ENCODE measurements around the gene PCDHA3.

Gene PCDHA3

DNA sequence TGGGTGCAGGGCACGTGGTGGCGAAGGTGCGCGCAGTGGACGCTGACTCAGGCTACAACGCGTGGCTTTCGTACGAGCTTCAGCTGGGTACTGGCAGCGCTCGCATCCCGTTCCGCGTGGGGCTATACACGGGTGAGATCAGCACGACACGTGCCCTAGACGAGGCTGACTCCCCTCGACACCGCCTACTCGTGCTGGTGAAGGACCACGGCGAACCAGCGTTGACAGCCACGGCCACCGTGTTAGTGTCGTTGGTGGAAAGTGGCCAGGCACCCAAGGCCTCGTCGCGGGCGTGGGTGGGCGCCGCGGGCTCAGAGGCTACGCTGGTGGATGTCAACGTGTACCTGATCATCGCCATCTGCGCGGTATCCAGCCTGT, 4.2 kb upstream of the PCDHA3 start:
- TF ChIP-seq ZBTB7A (IDR thresholded peaks at IDR 0.05; ENCODE audit: low read depth) (no peak), USF1 (IDR thresholded peaks at IDR 0.05) (no peak)

- TF ChIP-seq USF1 (IDR thresholded peaks at IDR 0.05) = no peak
- TF ChIP-seq TAF1 (IDR thresholded peaks at IDR 0.05; ENCODE audit: low read depth) = no peak
- TF ChIP-seq EP300 (IDR thresholded peaks at IDR 0.05; ENCODE audit: borderline replicate concordance) = no peak
- TF ChIP-seq ZBTB7A (IDR thresholded peaks at IDR 0.05; ENCODE audit: low read depth) = no peak
- no peak for TF ChIP-seq RAD21 (IDR thresholded peaks at IDR 0.05; ENCODE audit: low read depth)
- no peak for TF ChIP-seq MAX (IDR thresholded peaks at IDR 0.05)
- no peak for TF ChIP-seq NFIC (IDR thresholded peaks at IDR 0.05)
- TF ChIP-seq TCF12 (IDR thresholded peaks at IDR 0.05; ENCODE audit: low read depth) = no peak
- no peak for TF ChIP-seq REST (IDR thresholded peaks at IDR 0.05; ENCODE audit: low read depth)
- TF ChIP-seq FOXM1 (IDR thresholded peaks at IDR 0.05; ENCODE audit: borderline replicate concordance, low read depth) = no peak
- no peak for TF ChIP-seq CREB1 (IDR thresholded peaks at IDR 0.05; ENCODE audit: low read depth)
- TF ChIP-seq TEAD4 (IDR thresholded peaks at IDR 0.05) = no peak
- no peak for TF ChIP-seq EGR1 (IDR thresholded peaks at IDR 0.05)
- no peak for TF ChIP-seq CEBPB (IDR thresholded peaks at IDR 0.05)
- TF ChIP-seq YY1 (IDR thresholded peaks at IDR 0.05; ENCODE audit: low read depth) = no peak
These were observed 611 bp downstream of the PCDHA3 start for GRCh38 chr5:140801494-140801841.

GRCh38 chr5:140802781-140803271, 2.0 kb downstream of the PCDHA3 start:
- no peak for TF ChIP-seq TAF1 (IDR thresholded peaks at IDR 0.05; ENCODE audit: low read depth)
- TF ChIP-seq NFIC (IDR thresholded peaks at IDR 0.05) = no peak
- no peak for TF ChIP-seq RAD21 (IDR thresholded peaks at IDR 0.05; ENCODE audit: low read depth)
- TF ChIP-seq CREB1 (IDR thresholded peaks at IDR 0.05; ENCODE audit: low read depth) = no peak
- TF ChIP-seq ZBTB7A (IDR thresholded peaks at IDR 0.05; ENCODE audit: low read depth) = no peak
- TF ChIP-seq TEAD4 (IDR thresholded peaks at IDR 0.05) = no peak
- TF ChIP-seq USF1 (IDR thresholded peaks at IDR 0.05) = no peak
- no peak for TF ChIP-seq MAX (IDR thresholded peaks at IDR 0.05)
- TF ChIP-seq YY1 (IDR thresholded peaks at IDR 0.05; ENCODE audit: low read depth) = no peak
- TF ChIP-seq EP300 (IDR thresholded peaks at IDR 0.05; ENCODE audit: borderline replicate concordance) = no peak
- no peak for TF ChIP-seq CEBPB (IDR thresholded peaks at IDR 0.05)
- TF ChIP-seq FOXM1 (IDR thresholded peaks at IDR 0.05; ENCODE audit: borderline replicate concordance, low read depth) = no peak
- no peak for TF ChIP-seq EGR1 (IDR thresholded peaks at IDR 0.05)
- TF ChIP-seq REST (IDR thresholded peaks at IDR 0.05; ENCODE audit: low read depth) = no peak
- no peak for TF ChIP-seq TCF12 (IDR thresholded peaks at IDR 0.05; ENCODE audit: low read depth)

DNA sequence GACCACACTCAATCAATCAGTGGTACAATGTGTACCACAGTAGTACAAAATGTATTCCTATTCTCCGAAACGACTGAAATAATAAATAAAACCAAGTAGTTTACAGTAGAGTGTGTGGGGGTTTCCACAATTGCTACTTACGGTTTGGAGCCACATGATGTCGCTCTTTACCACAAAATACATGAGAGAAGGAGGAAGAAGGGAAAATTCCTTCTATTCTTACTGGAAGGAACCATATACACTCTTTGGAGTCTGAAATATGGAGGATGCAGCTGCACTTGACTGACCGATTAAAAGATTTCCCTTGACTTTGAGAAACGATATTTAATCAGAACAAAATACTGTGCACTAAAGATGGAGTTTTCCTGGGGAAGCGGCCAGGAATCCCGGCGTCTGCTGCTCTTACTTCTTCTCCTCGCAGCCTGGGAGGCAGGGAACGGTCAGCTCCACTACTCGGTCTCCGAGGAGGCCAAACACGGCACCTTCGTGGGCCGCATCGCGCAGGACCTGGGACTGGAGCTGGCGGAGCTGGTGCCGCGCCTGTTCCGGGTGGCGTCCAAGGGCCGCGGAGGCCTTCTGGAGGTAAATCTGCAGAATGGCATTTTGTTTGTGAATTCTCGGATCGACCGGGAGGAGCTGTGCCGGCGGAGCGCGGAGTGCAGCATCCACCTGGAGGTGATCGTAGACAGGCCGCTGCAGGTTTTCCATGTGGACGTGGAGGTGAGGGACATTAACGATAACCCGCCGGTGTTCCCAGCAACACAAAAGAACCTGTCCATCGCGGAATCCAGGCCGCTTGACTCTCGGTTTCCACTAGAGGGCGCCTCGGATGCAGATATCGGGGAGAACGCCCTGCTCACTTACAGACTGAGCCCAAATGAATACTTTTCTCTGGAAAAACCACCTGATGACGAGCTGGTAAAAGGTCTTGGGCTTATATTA, 6.2 kb downstream of the PCDHA3 start, which contains the start of gene PCDHA4:
Gene PCDHA4 (plus strand): TSS at position 235 of the 942 bp plus-strand sequence.
- TF ChIP-seq CEBPB (IDR thresholded peaks at IDR 0.05) = no peak
- TF ChIP-seq ZBTB7A (IDR thresholded peaks at IDR 0.05; ENCODE audit: low read depth) = no peak
- TF ChIP-seq RAD21 (IDR thresholded peaks at IDR 0.05; ENCODE audit: low read depth) = peak; percentile 58
- TF ChIP-seq MAX (IDR thresholded peaks at IDR 0.05) = 0 out of 2 replicates have a peak, but pooled peaks have one; percentile 21
- no peak for TF ChIP-seq TEAD4 (IDR thresholded peaks at IDR 0.05)

DNA sequence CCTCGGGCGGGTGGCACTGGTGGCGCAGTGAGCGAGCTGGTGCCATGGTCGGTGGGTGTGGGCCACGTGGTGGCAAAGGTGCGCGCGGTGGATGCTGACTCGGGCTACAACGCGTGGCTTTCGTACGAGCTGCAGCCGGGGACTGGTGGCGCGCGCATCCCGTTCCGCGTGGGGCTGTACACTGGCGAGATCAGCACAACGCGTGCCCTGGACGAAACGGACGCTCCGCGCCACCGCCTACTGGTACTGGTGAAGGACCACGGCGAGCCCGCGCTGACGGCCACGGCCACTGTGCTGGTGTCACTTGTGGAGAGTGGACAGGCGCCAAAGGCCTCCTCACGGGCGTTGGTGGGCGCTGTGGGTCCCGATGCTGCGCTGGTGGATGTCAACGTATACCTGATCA, 8.0 kb downstream of the PCDHA3 start:
- TF ChIP-seq TEAD4 (IDR thresholded peaks at IDR 0.05) (no peak), ZBTB7A (IDR thresholded peaks at IDR 0.05; ENCODE audit: low read depth) (no peak), CREB1 (IDR thresholded peaks at IDR 0.05; ENCODE audit: low read depth) (no peak), EP300 (IDR thresholded peaks at IDR 0.05; ENCODE audit: borderline replicate concordance) (no peak), MAX (IDR thresholded peaks at IDR 0.05) (no peak), TAF1 (IDR thresholded peaks at IDR 0.05; ENCODE audit: low read depth) (no peak), CEBPB (IDR thresholded peaks at IDR 0.05) (no peak), REST (IDR thresholded peaks at IDR 0.05; ENCODE audit: low read depth) (no peak), NFIC (IDR thresholded peaks at IDR 0.05) (no peak), YY1 (IDR thresholded peaks at IDR 0.05; ENCODE audit: low read depth) (no peak), TCF12 (IDR thresholded peaks at IDR 0.05; ENCODE audit: low read depth) (no peak), FOXM1 (IDR thresholded peaks at IDR 0.05; ENCODE audit: borderline replicate concordance, low read depth) (no peak), EGR1 (IDR thresholded peaks at IDR 0.05) (no peak), USF1 (IDR thresholded peaks at IDR 0.05) (no peak)

Data from Ishikawa (cell line).